A549 (cell line): ENCODE results near the gene PHTF2. TPM values are rescaled to one million over a fixed set of nuclear protein-coding genes. Genes with fewer than 3 reads are reported as not detected.

Experiments used
- ATAC-seq, 2 experiments: fragments of 200-7000 bp in 1 of 2; fragments of >200 bp in 1 of 2; cut with Nextera tagmentation in 1 of 2; cut with Tn5 transposase in 1 of 2; 3 replicates each; pipeline versions ENCODE4 v1.8.0 to v1.9.1; 2018 to 2020; ENCODE audit warnings: mild to moderate bottlenecking in 1 of 2, moderate library complexity in 1 of 2
- CTCF ChIA-PET: fragments of 300-600 bp; sonication (Branson Sonifier 250); formaldehyde crosslinking; extraction: SDS; loops from one replicate; lab custom pipeline; 2021; ENCODE audit warnings: antibody characterized with exemption, inconsistent platforms; lab: Yijun Ruan, JAX
- POLR2A ChIA-PET: fragments of 350-600 bp; formaldehyde crosslinking; extraction: SDS; loops from one replicate; lab custom pipeline; 2021; ENCODE audit warnings: antibody characterized with exemption, inconsistent platforms; lab: Yijun Ruan, JAX
- DNase-seq, 2 experiments: peaks; one replicate each; pipeline versions ENCODE4 v3.0.0 to v3.0.0-alpha.2; 2011 to 2016; ENCODE audit warnings: low read depth in 1 of 2, low spot score in 1 of 2
- FAIRE-seq: peaks from 2 replicates; lab custom pipeline; 2011; peaks lifted over from hg19 to GRCh38; lab: Jason Lieb, UNC
- H3K27ac ChIP-seq, 2 experiments: fragments of >200 bp; sonication (Bioruptor Twin); formaldehyde crosslinking; 3 replicates each; pipeline ENCODE4 v1.5.1; 2016 to 2017
- H3K4me1 ChIP-seq: fragments of >200 bp; sonication (Bioruptor Twin); formaldehyde crosslinking; 3 replicates; pipeline ENCODE4 v1.6.1; 2016
- H3K4me2 ChIP-seq: fragments of >200 bp; sonication (Bioruptor Twin); formaldehyde crosslinking; 3 replicates; pipeline ENCODE4 v1.6.1; 2016
- H3K4me3 ChIP-seq: fragments of >200 bp; sonication (Bioruptor Twin); formaldehyde crosslinking; 3 replicates; pipeline ENCODE4 v1.5.1; 2016
- H3K9me3 ChIP-seq: fragments of >200 bp; sonication (Bioruptor Twin); formaldehyde crosslinking; 3 replicates; pipeline ENCODE4 v1.6.1; 2016
- CBX2 ChIP-seq: fragments of 200-600 bp; sonication (generic); IDR thresholded peaks from 2 replicates; pipeline ENCODE4 v1.6.1; 2016; ENCODE audit warnings: low read depth, mild to moderate bottlenecking, borderline replicate concordance
- EHF ChIP-seq: fragments of 250-450 bp; sonication (Bioruptor Pico); IDR thresholded peaks from 2 replicates; pipeline ENCODE4 v1.5.0; 2020; ENCODE audit warnings: mild to moderate bottlenecking
- ESRRA ChIP-seq: fragments of 150-350 bp; IDR thresholded peaks from 2 replicates; pipeline ENCODE4 v1.6.1; 2014; ENCODE audit warnings: mild to moderate bottlenecking, low read length, borderline replicate concordance
- HDAC2 ChIP-seq: fragments of 200-600 bp; sonication (generic); IDR thresholded peaks from 2 replicates; pipeline ENCODE4 v1.6.1; 2016
- HES2 ChIP-seq: fragments of >200 bp; sonication (Bioruptor Twin); formaldehyde crosslinking; IDR thresholded peaks from 2 replicates; pipeline ENCODE4 v1.6.1; 2016
- HMGXB4 ChIP-seq: fragments of 250-450 bp; sonication (Bioruptor Pico); IDR thresholded peaks from 2 replicates; pipeline ENCODE4 v1.5.0; 2021; ENCODE audit warnings: mild to moderate bottlenecking, moderate library complexity, borderline replicate concordance
- JUN ChIP-seq, 2 experiments: fragments of >200 bp; sonication (Bioruptor Twin); formaldehyde crosslinking; IDR thresholded peaks; 2 replicates in 1 of 2; 3 replicates in 1 of 2; pipeline ENCODE4 v1.6.1; 2016 to 2017
- MAFK ChIP-seq: fragments of 450-650 bp; IDR thresholded peaks from 2 replicates; pipeline ENCODE4 v1.6.1; 2014; ENCODE audit not compliant: partially characterized antibody
- MAX ChIP-seq: IDR thresholded peaks from 2 replicates; pipeline ENCODE4 v1.6.1; 2012
- MAZ ChIP-seq: fragments of 150-350 bp; IDR thresholded peaks from 2 replicates; pipeline ENCODE4 v1.6.1; 2014; ENCODE audit warnings: antibody characterized with exemption, low read depth, low read length, borderline replicate concordance
- NPAS2 ChIP-seq: fragments of 250-450 bp; sonication (Bioruptor Pico); IDR thresholded peaks from 2 replicates; pipeline ENCODE4 v1.8.0; 2022; ENCODE audit warnings: mild to moderate bottlenecking, moderate library complexity, borderline replicate concordance
- RAD21 ChIP-seq, 2 experiments: fragments of >200 bp in 1 of 2; sonication (Bioruptor Twin) in 1 of 2; formaldehyde crosslinking in 1 of 2; IDR thresholded peaks in 1 of 2; conservative IDR thresholded peaks in 1 of 2; 2 replicates in 1 of 2; 3 replicates in 1 of 2; pipeline ENCODE4 v1.6.1; 2012 to 2018; ENCODE audit warnings: inconsistent platforms in 1 of 2
- REST ChIP-seq: fragments of 200-600 bp; sonication (generic); IDR thresholded peaks from 2 replicates; pipeline ENCODE4 v1.6.1; 2016; ENCODE audit warnings: antibody characterized with exemption, mild to moderate bottlenecking, moderate library complexity
- SREBF2 ChIP-seq: fragments of 450-650 bp; IDR thresholded peaks from 2 replicates; pipeline ENCODE4 v1.6.1; 2014; ENCODE audit warnings: mild to moderate bottlenecking, moderate library complexity
- USF2 ChIP-seq: fragments of 450-650 bp; IDR thresholded peaks from 2 replicates; pipeline ENCODE4 v1.6.1; 2014; ENCODE audit warnings: antibody characterized with exemption
- ZSCAN20 ChIP-seq: fragments of 250-450 bp; sonication (Bioruptor Pico); IDR thresholded peaks from 2 replicates; pipeline ENCODE4 v1.8.0; 2022; ENCODE audit warnings: mild to moderate bottlenecking, moderate library complexity
- WGBS: methylation state at CpG from one replicate; pipeline ENCODE4 v1.1.6; 2017; ENCODE audit errors: missing lambda C conversion rate; 5-methylcytosine and 5-hydroxymethylcytosine counted together
- polyA plus RNA-seq, 4 experiments: library from polyadenylated mRNA; depleted of rRNA in 3 of 4; stranded (reverse); fragments of >200 nt; fragmentation: RNase III in 1 of 4; extraction: RNeasy Plus Mini Kit Qiagen cat#74134 plus additional on column Dnase treatment in 1 of 4; gene quantifications; 2 replicates in 3 of 4; 3 replicates in 1 of 4; pipeline ENCODE4 v1.2.3, GENCODE V29; 2011 to 2017

The PHTF2 gene
- polyA plus RNA-seq, 2 of the 4 experiments (the other 2 are of a cell fraction), result 14.5 to 41.6 TPM

GRCh38 chr7:77989981-77990566, 191.5 kb downstream of the PHTF2 start:
- ChIA-PET CTCF (interaction anchor here (1.3 kb wide), 1 partner anchor 11 kb away, joined by 4 read pairs; no protein-coding TSS in a partner anchor), POLR2A (no interaction called here)
- FAIRE-seq, result no peak
- Histone ChIP-seq H3K4me1 (peaks cover 6% of the 10 kb centered on the region; the same call in 2 of the 3 replicates), H3K4me2 (no peak overlapping the region), H3K27ac (peak overlapping the region in 1 of 2 experiments; percentile 50; a peak in 3 of 6 replicates)
- 75% methylated on average over 6 of the region's 6 CpGs for WGBS
- peak in 1 of 2 experiments; percentile 60; a peak in 3 of 6 replicates for ATAC-seq
- no peak for TF ChIP-seq REST
- TF ChIP-seq MAFK, result peak; percentile 39
- TF ChIP-seq, all 56 proteins: peak for 1
- Histone ChIP-seq H3K4me3 (no peak overlapping the region), H3K9me3 (no peaks in the 10 kb centered on the region)
- DNase-seq, result peak in 1 of 2 experiments; percentile 42

- POLR2A ChIA-PET, result no interaction called here
- no peak overlapping the region for H3K27ac ChIP-seq
- CTCF ChIA-PET, result interaction anchor here (0.6 kb wide), 1 partner anchor 48 kb away, joined by 3 read pairs; no protein-coding TSS in a partner anchor
- H3K4me1 ChIP-seq, result peaks cover 6% of the 10 kb centered on the region; the same call in 2 of the 3 replicates
- no peak overlapping the region for H3K4me3 ChIP-seq
- no peak overlapping the region for H3K4me2 ChIP-seq
- 89% methylated on average over 4 of the region's 4 CpGs for WGBS
- TF ChIP-seq NPAS2 (CRISPR knock-in tag) (no peak), HDAC2 (no peak), HMGXB4 (no peak), SREBF2 (no peak), ESRRA (no peak), CBX2 (no peak), USF2 (no peak), ZSCAN20 (CRISPR knock-in tag) (no peak), MAZ (no peak), MAX (no peak), RAD21 (conservative IDR thresholded peaks at IDR 0.05 in 1 of 2, IDR thresholded peaks at IDR 0.05 in 1 of 2) (no peak), JUN (IDR thresholded peaks at IDR 0.05) (no peak), HES2 (no peak), EHF (CRISPR knock-in tag) (no peak)
- FAIRE-seq, result no peak
- no peak for DNase-seq
- no peaks in the 10 kb centered on the region for H3K9me3 ChIP-seq
- no peak for ATAC-seq
Measured at GRCh38 chr7:77991656-77992055, 193.1 kb downstream of the PHTF2 start.
